Aorta (tissue), 5 donors: ENCODE data around the gene NBPF12. TPM values are rescaled to one million over a fixed set of nuclear protein-coding genes. Genes with fewer than 3 reads are reported as not detected.
"Not testable (repeated sequence)": the region's sequence is repeated elsewhere in the genome, so short reads cannot be mapped to it uniquely, and the experiment has no call there.

Source experiments
- ATAC-seq: fragments of 200-7000 bp; cut with Tn5 transposase; one replicate; pipeline ENCODE4 v1.9.1; 2022; ENCODE audit warnings: moderate library complexity; ENCODE audit not compliant: low FRiP score
- DNase-seq, 2 donors: peaks; one replicate each; pipeline ENCODE4 v3.0.0-alpha.2; 2020
- H3K27ac ChIP-seq, 2 donors: one replicate each; pipeline ENCODE4 v1.5.1; 2013; ENCODE audit warnings: low read length in 2 of 2, mild to moderate bottlenecking in 2 of 2, moderate library complexity in 2 of 2, control low read depth in 1 of 2, inconsistent platforms in 1 of 2, low read depth in 1 of 2
- H3K27me3 ChIP-seq, 2 donors: one replicate each; pipeline ENCODE4 v1.6.1; 2013; ENCODE audit warnings: control low read depth in 1 of 2, low read length in 1 of 2, mild to moderate bottlenecking in 1 of 2, moderate library complexity in 1 of 2; ENCODE audit not compliant: insufficient read depth in 2 of 2, control insufficient read depth in 1 of 2
- H3K36me3 ChIP-seq, 2 donors: one replicate each; pipeline ENCODE4 v1.6.1; 2013; ENCODE audit warnings: control low read depth in 1 of 2, low read length in 1 of 2, mild to moderate bottlenecking in 1 of 2; ENCODE audit not compliant: insufficient read depth in 2 of 2, control insufficient read depth in 1 of 2
- H3K4me1 ChIP-seq, 2 donors: one replicate each; pipeline ENCODE4 v1.6.1; 2013; ENCODE audit warnings: low read length in 2 of 2, control low read depth in 1 of 2, mild to moderate bottlenecking in 1 of 2, moderate library complexity in 1 of 2; ENCODE audit not compliant: insufficient read depth in 2 of 2, control insufficient read depth in 1 of 2
- H3K4me3 ChIP-seq, 2 donors: one replicate each; pipeline ENCODE4 v1.5.1; 2013; ENCODE audit warnings: low read length in 2 of 2, control low read depth in 1 of 2, mild to moderate bottlenecking in 1 of 2
- H3K9me3 ChIP-seq: one replicate; pipeline ENCODE4 v1.6.1; 2013; ENCODE audit warnings: mild to moderate bottlenecking, low read length; ENCODE audit not compliant: control insufficient read depth
- WGBS, 2 donors: extraction: QIAGEN DNeasy Blood & Tissue Kit; methylation state at CpG; one replicate each; pipeline ENCODE4 v1.1.7; 2013; 5-methylcytosine and 5-hydroxymethylcytosine counted together
- intact Hi-C, 2 donors: fragments of 100-400 bp; cut with DNase I; formaldehyde crosslinking; loops; one replicate each; pipeline versions ENCODE4 v1.14.2 to v1.15.0; 2022
- polyA plus RNA-seq, 2 donors: library from polyadenylated mRNA; stranded (reverse); fragments of 200-250 nt; gene quantifications; one replicate each; pipeline ENCODE4 v1.2.3, GENCODE V29; 2013
- total RNA-seq, 2 donors: library from RNA; stranded (reverse); fragmentation: NEBNext Ultra II Directional; extraction: Animal tissue kit (Norgen Biotek cat#: 25700); gene quantifications; one replicate each; pipeline ENCODE4 v1.2.1, GENCODE V29; 2021
- donor health status: healthy with polysubstance abuse.
- donor health status: Bipolar disorder and iron deficiency.
- donor health status: DM: no; HTN: no; CAD: no.
- donor health status: DM: no; HTN: no; CAD: no.
- donor health status: DM: yes; HTN: yes; CAD: no.

NBPF12 gene
- total and polyA plus RNA-seq, 4 donors = 3.4 to 16.9 (median 10.9) TPM

DNA sequence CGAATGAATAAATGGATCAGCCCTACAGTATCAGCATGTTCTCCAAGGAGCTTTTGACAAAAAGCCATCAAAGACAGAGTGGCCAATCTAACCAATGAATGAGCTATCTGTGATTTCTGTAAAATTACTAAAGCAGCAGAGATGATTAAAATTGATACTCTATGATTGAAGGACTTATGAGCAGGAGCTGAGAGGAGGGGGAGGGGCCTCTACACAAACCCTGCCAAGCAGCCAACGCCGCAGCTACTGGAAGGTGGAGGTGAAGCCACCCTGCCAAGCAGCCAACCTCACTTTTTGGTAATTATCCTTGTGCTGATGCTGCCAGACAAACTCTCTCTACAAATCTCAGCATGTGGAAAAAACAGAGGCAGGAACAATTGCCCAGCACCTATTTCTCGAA, 88.9 kb downstream of the NBPF12 start:
- H3K27ac ChIP-seq, H3K4me3 ChIP-seq, intact Hi-C loops, H3K4me1 ChIP-seq, H3K27me3 ChIP-seq, H3K9me3 ChIP-seq, DNase-seq, ATAC-seq, H3K36me3 ChIP-seq: not testable (repeated sequence)
- 73 to 77% methylated on average over 4 of the region's 4 CpGs for whole genome bisulfite sequencing, 2 donors

DNA sequence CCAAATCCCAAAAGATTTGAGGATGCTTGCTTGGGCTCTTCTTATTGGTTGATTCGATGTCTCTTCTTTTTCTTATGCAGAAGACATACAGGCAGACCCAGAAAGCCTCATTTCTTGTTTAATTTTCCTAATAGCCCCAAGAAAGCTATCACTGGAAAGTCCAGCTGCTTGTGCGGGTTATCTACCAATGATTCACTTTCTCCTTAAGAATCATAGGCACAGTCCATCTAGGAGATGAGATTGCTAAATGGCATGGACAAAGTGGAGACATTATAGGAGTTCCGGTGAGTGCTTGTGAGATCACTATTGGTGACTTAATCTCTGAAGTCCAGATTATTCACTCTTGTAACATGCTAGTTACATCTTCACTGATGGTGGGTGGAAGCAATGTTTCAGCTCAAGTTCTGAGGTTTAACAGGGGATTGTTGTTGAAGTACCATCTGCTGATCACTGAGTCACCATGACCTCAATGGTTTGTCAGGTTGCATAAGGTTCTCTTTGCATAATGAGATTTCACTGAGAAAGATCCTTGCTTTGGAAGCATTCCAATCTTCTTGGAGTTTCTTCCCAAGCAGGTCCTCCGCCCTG, 92.0 kb downstream of the NBPF12 start:
- H3K4me3 ChIP-seq, H3K9me3 ChIP-seq, H3K27ac ChIP-seq, DNase-seq, H3K4me1 ChIP-seq, intact Hi-C loops, H3K36me3 ChIP-seq, ATAC-seq, H3K27me3 ChIP-seq: not testable (repeated sequence)
- WGBS, 2 donors = 64 to 75% methylated on average over 4 of the region's 4 CpGs

DNA sequence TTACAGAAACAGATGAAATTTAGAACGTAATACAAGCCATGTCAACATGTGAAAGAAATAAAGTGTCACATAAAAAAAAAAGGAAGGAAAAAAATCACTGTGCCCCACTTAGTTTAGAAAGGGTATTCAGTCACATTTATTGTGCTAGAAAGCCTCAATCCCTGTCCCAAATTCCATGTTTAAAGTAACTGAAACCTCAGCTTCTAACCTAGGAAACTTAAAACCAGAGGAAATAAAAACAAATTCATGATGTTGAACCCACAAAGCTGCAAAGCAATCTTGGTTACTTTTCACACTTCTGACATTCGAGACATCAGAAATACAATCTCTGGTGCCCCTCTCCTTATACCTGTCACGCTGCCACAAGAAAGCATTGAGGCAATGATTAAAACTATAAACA, 101.8 kb downstream of the NBPF12 start:
- DNase-seq (no peak), ATAC-seq (no peak)
- Histone ChIP-seq H3K4me3 (no peak overlapping the region), H3K27ac (no peak overlapping the region), H3K4me1 (no peaks in the 10 kb centered on the region), H3K36me3 (no peaks in the 10 kb centered on the region), H3K9me3 (no peaks in the 10 kb centered on the region), H3K27me3 (no peaks in the 10 kb centered on the region)
- WGBS, 2 donors = 69 to 73% methylated on average over 3 of the region's 3 CpGs
- intact Hi-C loops = no loop called here

DNA sequence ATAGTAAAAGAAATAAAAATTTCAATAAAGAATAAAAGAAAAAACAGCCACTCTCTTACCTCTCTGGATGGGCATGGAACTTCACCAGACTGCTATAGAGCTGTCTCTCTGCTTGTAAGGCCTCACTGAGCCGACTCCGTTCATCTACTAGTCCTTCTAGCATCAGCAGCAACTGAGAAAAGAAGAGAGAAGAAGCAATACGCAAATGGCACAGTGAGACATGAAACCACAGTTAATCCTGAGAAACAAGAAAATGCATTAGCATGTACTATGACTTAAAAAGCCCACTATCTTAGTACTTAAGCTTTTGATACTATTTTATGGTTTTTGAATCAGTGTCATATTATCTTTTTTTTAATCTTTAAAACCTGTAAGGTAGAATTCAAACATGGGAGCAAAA, 104.8 kb downstream of the NBPF12 start:
- H3K36me3 ChIP-seq, H3K9me3 ChIP-seq, ATAC-seq, intact Hi-C loops, DNase-seq, H3K27ac ChIP-seq, H3K4me1 ChIP-seq, H3K4me3 ChIP-seq, H3K27me3 ChIP-seq: not testable (repeated sequence)
- 75 to 77% methylated on average over 3 of the region's 3 CpGs for WGBS, 2 donors

DNA sequence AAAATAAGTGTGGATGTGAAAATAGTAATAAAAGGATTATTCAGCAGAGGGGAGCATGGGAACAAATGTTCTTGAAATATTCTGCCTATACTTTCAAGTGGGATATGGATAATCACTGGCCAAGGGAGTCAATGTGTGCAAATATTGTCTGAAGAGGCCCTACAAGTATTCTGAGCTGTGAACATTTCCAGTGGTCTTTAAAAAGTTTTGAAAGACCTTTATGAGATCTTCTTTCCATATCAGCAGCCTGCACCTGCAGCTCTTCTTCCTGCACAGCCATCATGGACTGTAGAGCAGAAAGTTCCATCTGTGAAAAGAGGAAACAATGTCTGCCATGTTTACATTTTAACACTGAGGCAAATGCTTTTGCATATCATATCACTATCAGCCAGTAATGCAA, 106.4 kb downstream of the NBPF12 start:
- H3K4me3 ChIP-seq, intact Hi-C loops, H3K4me1 ChIP-seq, DNase-seq, H3K36me3 ChIP-seq, H3K9me3 ChIP-seq, H3K27ac ChIP-seq, ATAC-seq, H3K27me3 ChIP-seq: not testable (repeated sequence)

Other genes starting within 250 kb of the NBPF12 start
- gene PRKAB2, start 234.1 kb downstream of the NBPF12 start, total RNA-seq = 10 to 100 TPM; 18.7 to 21.1 TPM
- gene PRKAB2, start 234.1 kb downstream of the NBPF12 start, polyA plus RNA-seq = 10 to 100 TPM; 13.9 to 18.1 TPM